ENCODE measurements around the gene MTHFD1. TPM values are rescaled to one million over a fixed set of nuclear protein-coding genes. Genes with fewer than 3 reads are reported as not detected.

The MTHFD1 gene
- total RNA-seq = 38.3 TPM
- polyA plus RNA-seq = 18.8 TPM
- long read RNA-seq, donor 1, partial matches to known transcripts = 0 of 4 reads
- long read RNA-seq, donor 1, other reads (novel, unspliced or antisense) = 0 of 4 reads
- long read RNA-seq, donor 2 = 0 reads
- long read RNA-seq, donor 3, transcript MTHFD1-201 (28 exons, 3,136 nt) = major isoform, 8 of 18 reads
- long read RNA-seq, donor 3, partial matches to known transcripts = 5 of 18 reads
- long read RNA-seq, donor 3, other reads (novel, unspliced or antisense) = 0 of 18 reads
- long read RNA-seq, donor 4, partial matches to known transcripts = 0 of 7 reads
- long read RNA-seq, donor 4, other reads (novel, unspliced or antisense) = 0 of 7 reads
- long read RNA-seq, donor 5, transcript MTHFD1-201 (28 exons, 3,136 nt) = major isoform, 18 of 26 reads
- long read RNA-seq, donor 5, partial matches to known transcripts = 7 of 26 reads
- long read RNA-seq, donor 5, other reads (novel, unspliced or antisense) = 0 of 26 reads
- long read RNA-seq, donor 6, transcript MTHFD1-201 (28 exons, 3,136 nt) = major isoform, 11 of 12 reads
- long read RNA-seq, donor 6, partial matches to known transcripts = 0 of 12 reads
- long read RNA-seq, donor 6, other reads (novel, unspliced or antisense) = 0 of 12 reads
- long read RNA-seq, donor 7, transcript MTHFD1-201 (28 exons, 3,136 nt) = major isoform, 12 of 33 reads
- long read RNA-seq, donor 7, partial matches to known transcripts = 18 of 33 reads
- long read RNA-seq, donor 7, other reads (novel, unspliced or antisense) = 0 of 33 reads
- long read RNA-seq, donor 8, partial matches to known transcripts = 0 of 2 reads
- long read RNA-seq, donor 8, other reads (novel, unspliced or antisense) = 0 of 2 reads
- long read RNA-seq, donor 9, transcript MTHFD1-201 (28 exons, 3,136 nt) = major isoform, 5 of 5 reads
- long read RNA-seq, donor 9, partial matches to known transcripts = 0 of 5 reads
- long read RNA-seq, donor 9, other reads (novel, unspliced or antisense) = 0 of 5 reads
- long read RNA-seq, donor 10, partial matches to known transcripts = 5 of 10 reads
- long read RNA-seq, donor 10, other reads (novel, unspliced or antisense) = 0 of 10 reads

DNA sequence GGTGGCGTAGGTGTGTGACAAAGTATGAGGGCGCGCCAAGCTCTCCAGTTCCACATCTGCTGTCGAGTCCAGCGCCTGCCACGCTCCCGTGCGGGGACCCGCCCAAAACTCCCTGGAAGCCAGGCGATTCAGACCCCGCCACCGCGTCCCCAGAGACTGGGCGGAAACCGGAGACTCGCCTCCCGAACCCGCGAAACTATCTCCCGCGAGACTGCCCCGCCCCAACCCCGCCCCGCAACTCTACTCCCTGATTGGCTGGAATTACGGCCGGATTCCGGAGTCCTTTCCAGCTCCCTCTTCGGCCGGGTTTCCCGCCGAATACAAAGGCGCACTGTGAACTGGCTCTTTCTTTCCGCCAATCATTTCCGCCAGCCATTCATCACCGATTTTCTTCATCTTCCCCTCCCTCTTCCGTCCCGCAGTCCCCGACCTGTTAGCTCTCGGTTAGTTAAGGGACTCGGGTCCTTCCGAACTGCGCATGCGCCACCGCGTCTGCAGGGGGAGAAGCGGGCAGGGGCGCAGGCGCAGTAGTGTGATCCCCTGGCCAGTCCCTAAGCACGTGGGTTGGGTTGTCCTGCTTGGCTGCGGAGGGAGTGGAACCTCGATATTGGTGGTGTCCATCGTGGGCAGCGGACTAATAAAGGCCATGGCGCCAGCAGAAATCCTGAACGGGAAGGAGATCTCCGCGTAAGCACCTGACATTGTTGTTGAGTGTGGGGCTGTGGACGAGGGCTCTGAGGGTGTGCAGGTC, at the start of gene MTHFD1:
Gene MTHFD1 (plus strand): TSS at position 572 of the 751 bp plus-strand sequence. CDS start 75 bp downstream, at position 647.
- no peaks in the 10 kb centered on the region for H3K27me3 ChIP-seq (ENCODE audit: control insufficient read depth in 2 of 2, insufficient read depth in 1 of 2, low read length in 1 of 2)
- no peaks in the 10 kb centered on the region for H3K36me3 ChIP-seq (ENCODE audit: control insufficient read depth in 2 of 2, insufficient read depth in 2 of 2, low read length in 1 of 2)
- peaks cover 3 to 17% of the 10 kb centered on the region in 2 donors for H3K4me1 ChIP-seq (ENCODE audit: control insufficient read depth in 2 of 2, insufficient read depth in 2 of 2, low read length in 2 of 2)
- WGBS = under 1% methylated on average over 58 of the region's 58 CpGs
- no peaks in the 10 kb centered on the region for H3K9me3 ChIP-seq (ENCODE audit: control insufficient read depth in 2 of 2, insufficient read depth in 1 of 2, low read length in 1 of 2)
- peak within 1 kb of the TSS; percentile 85 to 90 for H3K27ac ChIP-seq (ENCODE audit: low read depth in 1 of 2, low read length in 1 of 2)
- peak within 1 kb of the TSS; percentile 72 to 88 for H3K4me3 ChIP-seq (ENCODE audit: low read length in 2 of 2)
- peak; percentile 94 to 98 (median 96) for DNase-seq (ENCODE audit: low read depth in 6 of 9, low spot score in 9 of 9)

DNA sequence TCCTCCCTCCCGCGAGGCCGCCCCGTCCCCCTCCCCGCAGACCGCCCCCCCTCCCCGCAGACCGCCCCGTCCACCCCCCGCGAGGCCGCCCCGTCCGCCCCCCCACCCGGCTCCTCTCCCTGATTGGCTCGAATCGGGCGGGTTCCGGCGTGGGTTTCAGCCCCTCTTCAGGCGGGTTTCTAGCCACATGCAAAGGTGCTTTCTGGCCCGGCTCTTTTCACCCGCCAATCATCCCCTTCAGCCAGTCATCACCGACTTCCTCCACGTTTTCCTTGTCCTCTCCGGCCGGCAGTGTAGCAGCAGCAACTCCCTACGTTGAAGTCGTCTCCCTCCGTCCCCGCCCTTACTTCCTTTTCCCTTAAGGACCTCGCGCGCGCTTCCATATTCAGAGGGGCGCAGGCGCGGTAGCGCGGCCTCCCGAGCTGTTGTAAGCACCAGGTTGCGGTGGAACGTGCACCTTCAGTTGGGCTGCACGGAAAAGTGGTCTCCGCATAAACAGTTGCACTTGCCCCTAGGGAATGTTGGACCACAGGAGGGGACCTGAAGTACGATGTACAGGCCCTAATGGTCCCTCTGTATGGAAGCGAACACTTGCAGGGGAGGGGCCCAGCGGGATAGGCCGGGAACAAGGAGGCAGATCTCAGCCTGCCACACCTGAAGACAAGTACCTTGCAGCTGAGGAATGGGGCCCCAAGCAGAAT, 49.4 kb upstream of the MTHFD1 start:
- no peaks in the 10 kb centered on the region for H3K36me3 ChIP-seq (ENCODE audit: control insufficient read depth in 2 of 2, insufficient read depth in 2 of 2, low read length in 1 of 2)
- H3K4me3 ChIP-seq (ENCODE audit: low read length in 2 of 2) = peak overlapping the region; percentile 78 to 80
- H3K27me3 ChIP-seq (ENCODE audit: control insufficient read depth in 2 of 2, insufficient read depth in 1 of 2, low read length in 1 of 2) = no peaks in the 10 kb centered on the region
- peak overlapping the region; percentile 33 to 86 for H3K27ac ChIP-seq (ENCODE audit: low read depth in 1 of 2, low read length in 1 of 2)
- peaks cover 2 to 16% of the 10 kb centered on the region in 2 donors for H3K4me1 ChIP-seq (ENCODE audit: control insufficient read depth in 2 of 2, insufficient read depth in 2 of 2, low read length in 2 of 2)
- H3K9me3 ChIP-seq (ENCODE audit: control insufficient read depth in 2 of 2, insufficient read depth in 1 of 2, low read length in 1 of 2) = peaks cover 0 to 14% of the 10 kb centered on the region in 2 donors
- 1% methylated on average over 43 of the region's 49 CpGs for WGBS
- DNase-seq (ENCODE audit: low read depth in 6 of 9, low spot score in 9 of 9) = peak; percentile 76 to 94 (median 87)

DNA sequence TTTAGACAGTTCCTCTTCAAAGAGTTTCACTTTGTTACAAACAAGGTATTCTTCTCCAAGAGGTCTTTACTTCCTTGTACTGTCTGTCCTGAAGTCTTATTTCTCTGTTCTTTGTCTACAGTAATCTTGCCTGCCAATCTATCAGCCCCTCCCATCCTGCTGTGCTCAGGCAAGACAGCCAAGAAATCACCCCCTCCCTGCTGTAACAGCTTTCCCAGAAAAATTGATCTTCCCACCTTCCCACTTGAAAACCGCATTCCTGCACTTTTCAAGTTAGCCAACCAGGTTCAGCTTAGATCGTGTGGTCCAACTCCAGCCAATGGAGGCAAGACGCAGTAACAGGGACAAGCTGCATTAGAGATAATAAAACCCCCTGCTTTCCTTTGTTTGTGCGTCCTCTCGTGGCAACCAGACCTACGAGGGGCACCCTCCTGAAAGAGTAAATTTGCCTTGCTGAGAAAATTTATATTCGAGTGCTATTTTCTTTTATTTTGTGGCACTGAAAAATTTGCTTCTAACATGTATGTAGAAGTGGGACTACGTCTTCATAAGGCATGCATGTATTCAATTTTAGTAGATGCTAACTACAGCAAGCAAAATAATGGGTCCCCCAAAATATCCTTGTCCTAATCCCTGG, 47.5 kb upstream of the MTHFD1 start:
- 91% methylated on average over 8 of the region's 8 CpGs for WGBS

DNA sequence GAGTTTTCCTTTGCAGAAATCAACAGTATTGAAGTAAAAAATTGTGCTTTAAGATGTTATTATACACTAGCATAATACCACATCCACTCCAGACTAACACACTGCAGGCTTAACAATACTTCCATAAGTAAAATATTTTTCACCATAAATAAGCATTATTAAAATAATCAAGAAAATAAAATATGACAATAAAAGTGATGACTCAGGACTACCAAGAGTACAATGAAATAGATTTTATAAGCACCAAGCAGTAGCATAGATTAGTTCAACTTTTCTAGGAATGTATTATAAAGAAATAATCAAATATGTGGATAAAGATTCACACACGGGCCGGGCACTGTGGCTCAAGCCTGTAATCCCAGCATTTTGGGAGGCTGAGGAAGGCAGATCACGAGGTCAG, 40.4 kb upstream of the MTHFD1 start:
- H3K27ac ChIP-seq (ENCODE audit: low read depth in 1 of 2, low read length in 1 of 2) = no peak overlapping the region
- no peak for DNase-seq (ENCODE audit: low read depth in 6 of 9, low spot score in 9 of 9)
- no peak overlapping the region for H3K4me3 ChIP-seq (ENCODE audit: low read length in 2 of 2)
- 97% methylated on average over 3 of the region's 3 CpGs for WGBS
- H3K9me3 ChIP-seq (ENCODE audit: control insufficient read depth in 2 of 2, insufficient read depth in 1 of 2, low read length in 1 of 2) = no peaks in the 10 kb centered on the region
- peaks cover 2 to 5% of the 10 kb centered on the region in 2 donors for H3K4me1 ChIP-seq (ENCODE audit: control insufficient read depth in 2 of 2, insufficient read depth in 2 of 2, low read length in 2 of 2)
- no peaks in the 10 kb centered on the region for H3K27me3 ChIP-seq (ENCODE audit: control insufficient read depth in 2 of 2, insufficient read depth in 1 of 2, low read length in 1 of 2)
- no peaks in the 10 kb centered on the region for H3K36me3 ChIP-seq (ENCODE audit: control insufficient read depth in 2 of 2, insufficient read depth in 2 of 2, low read length in 1 of 2)

More for the DNA sequence above, 47.5 kb upstream of the MTHFD1 start:
- Histone ChIP-seq H3K4me1 (ENCODE audit: control insufficient read depth in 2 of 2, insufficient read depth in 2 of 2, low read length in 2 of 2) (peaks cover 2 to 17% of the 10 kb centered on the region in 2 donors), H3K4me3 (ENCODE audit: low read length in 2 of 2) (no peak overlapping the region), H3K9me3 (ENCODE audit: control insufficient read depth in 2 of 2, insufficient read depth in 1 of 2, low read length in 1 of 2) (peaks cover 0 to 14% of the 10 kb centered on the region in 2 donors), H3K27ac (ENCODE audit: low read depth in 1 of 2, low read length in 1 of 2) (no peak overlapping the region), H3K27me3 (ENCODE audit: control insufficient read depth in 2 of 2, insufficient read depth in 1 of 2, low read length in 1 of 2) (no peaks in the 10 kb centered on the region), H3K36me3 (ENCODE audit: control insufficient read depth in 2 of 2, insufficient read depth in 2 of 2, low read length in 1 of 2) (no peaks in the 10 kb centered on the region)
- no peak for DNase-seq (ENCODE audit: low read depth in 6 of 9, low spot score in 9 of 9)

DNA sequence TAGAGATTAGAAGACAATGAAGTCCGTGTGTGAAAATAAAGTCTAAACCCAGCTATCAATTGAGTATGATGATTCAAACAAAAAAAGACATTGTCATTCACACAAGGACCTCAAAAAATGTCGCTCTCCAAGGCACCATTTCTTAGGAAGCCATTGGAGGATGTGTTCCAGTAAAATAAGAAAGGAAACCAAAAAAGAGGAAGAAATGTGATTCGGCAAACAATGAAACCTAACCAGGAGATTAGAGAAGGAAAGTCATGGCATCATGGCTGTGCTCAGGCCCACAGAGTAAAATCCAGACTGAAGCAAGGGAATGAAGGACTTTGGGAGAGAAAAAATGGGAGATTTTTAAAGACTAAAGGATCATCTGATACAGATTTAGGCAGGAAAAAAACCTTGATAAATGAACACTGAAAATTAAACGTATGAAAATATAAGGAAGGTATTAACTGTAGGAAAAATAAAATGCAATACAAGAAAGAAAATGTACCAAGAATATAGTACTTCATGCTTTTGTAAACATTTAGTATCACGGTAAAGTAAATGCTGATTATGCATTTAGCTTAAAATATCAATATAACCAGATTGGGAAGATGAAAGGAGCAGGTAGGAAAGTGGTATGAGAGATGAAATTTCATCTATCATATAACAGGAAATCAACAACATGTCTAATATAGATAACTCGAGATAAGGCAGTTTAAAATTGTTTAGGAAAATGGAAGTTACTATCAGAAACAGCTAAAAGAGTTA, 38.2 kb upstream of the MTHFD1 start:
- Histone ChIP-seq H3K4me1 (ENCODE audit: control insufficient read depth in 2 of 2, insufficient read depth in 2 of 2, low read length in 2 of 2) (peaks cover 2 to 5% of the 10 kb centered on the region in 2 donors), H3K36me3 (ENCODE audit: control insufficient read depth in 2 of 2, insufficient read depth in 2 of 2, low read length in 1 of 2) (no peaks in the 10 kb centered on the region), H3K4me3 (ENCODE audit: low read length in 2 of 2) (no peak overlapping the region), H3K27me3 (ENCODE audit: control insufficient read depth in 2 of 2, insufficient read depth in 1 of 2, low read length in 1 of 2) (no peaks in the 10 kb centered on the region), H3K27ac (ENCODE audit: low read depth in 1 of 2, low read length in 1 of 2) (no peak overlapping the region), H3K9me3 (ENCODE audit: control insufficient read depth in 2 of 2, insufficient read depth in 1 of 2, low read length in 1 of 2) (no peaks in the 10 kb centered on the region)
- DNase-seq (ENCODE audit: low read depth in 6 of 9, low spot score in 9 of 9) = no peak
- WGBS = 96% methylated on average over 6 of the region's 6 CpGs

DNA sequence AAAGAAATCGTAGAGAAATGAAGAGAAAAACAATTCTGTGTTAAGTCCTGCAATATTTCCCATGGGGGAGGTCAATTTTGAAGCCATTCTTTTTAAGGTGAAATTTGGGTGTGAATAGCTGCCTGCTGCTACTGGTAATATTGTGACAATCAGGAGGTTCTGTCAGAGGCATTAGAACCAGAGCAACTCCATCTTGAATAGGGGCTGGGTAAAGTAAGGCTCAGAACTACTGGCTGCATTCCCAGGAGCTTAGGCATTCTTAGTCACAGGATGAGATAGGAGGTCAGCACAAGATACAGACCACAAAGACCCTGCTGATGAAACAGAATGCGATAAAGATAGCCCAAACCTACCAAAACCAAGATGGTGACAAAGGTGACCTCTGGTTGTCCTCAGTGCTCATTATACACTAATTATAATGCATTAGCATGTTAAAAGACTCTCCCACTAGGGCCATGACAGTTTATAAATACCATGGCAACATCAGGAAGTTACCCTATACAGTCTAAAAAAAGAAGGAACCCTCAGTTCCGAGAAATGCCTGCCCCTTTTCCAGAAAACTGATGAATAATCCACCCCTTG, 24.8 kb upstream of the MTHFD1 start:
- no peaks in the 10 kb centered on the region for H3K36me3 ChIP-seq (ENCODE audit: control insufficient read depth in 2 of 2, insufficient read depth in 2 of 2, low read length in 1 of 2)
- WGBS = 96% methylated on average over 3 of the region's 3 CpGs
- DNase-seq (ENCODE audit: low read depth in 6 of 9, low spot score in 9 of 9) = no peak

DNA sequence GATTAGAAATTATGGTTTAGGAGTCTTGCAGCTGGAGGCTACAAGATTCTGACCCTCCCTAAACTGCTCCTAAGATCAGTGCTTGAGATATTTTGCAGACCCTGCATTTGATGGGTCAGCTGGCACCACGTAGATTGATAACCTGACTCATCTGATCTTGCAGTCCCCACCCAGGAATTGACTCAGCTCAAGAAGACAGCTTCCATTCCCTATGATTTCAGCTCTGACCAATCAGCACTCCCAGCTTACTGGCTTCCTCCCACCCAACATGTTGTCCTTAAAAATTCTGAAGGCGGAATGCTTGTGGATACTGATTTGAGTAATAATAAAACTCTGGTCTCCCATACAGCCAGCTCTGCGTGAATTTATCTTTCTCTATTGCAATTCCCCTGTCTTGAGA, 23.2 kb upstream of the MTHFD1 start:
- H3K27ac ChIP-seq (ENCODE audit: low read depth in 1 of 2, low read length in 1 of 2) = no peak overlapping the region

More for the DNA sequence above, 24.8 kb upstream of the MTHFD1 start:
- Histone ChIP-seq H3K27me3 (ENCODE audit: control insufficient read depth in 2 of 2, insufficient read depth in 1 of 2, low read length in 1 of 2) (no peaks in the 10 kb centered on the region), H3K4me1 (ENCODE audit: control insufficient read depth in 2 of 2, insufficient read depth in 2 of 2, low read length in 2 of 2) (no peaks in the 10 kb centered on the region), H3K9me3 (ENCODE audit: control insufficient read depth in 2 of 2, insufficient read depth in 1 of 2, low read length in 1 of 2) (no peaks in the 10 kb centered on the region), H3K4me3 (ENCODE audit: low read length in 2 of 2) (no peak overlapping the region), H3K27ac (ENCODE audit: low read depth in 1 of 2, low read length in 1 of 2) (no peak overlapping the region)

More for the DNA sequence above, 23.2 kb upstream of the MTHFD1 start:
- H3K4me3 ChIP-seq (ENCODE audit: low read length in 2 of 2) = no peak overlapping the region
- no peak for DNase-seq (ENCODE audit: low read depth in 6 of 9, low spot score in 9 of 9)
- 96% methylated on average over 3 of the region's 3 CpGs for WGBS
- no peaks in the 10 kb centered on the region for H3K27me3 ChIP-seq (ENCODE audit: control insufficient read depth in 2 of 2, insufficient read depth in 1 of 2, low read length in 1 of 2)
- no peaks in the 10 kb centered on the region for H3K4me1 ChIP-seq (ENCODE audit: control insufficient read depth in 2 of 2, insufficient read depth in 2 of 2, low read length in 2 of 2)
- H3K36me3 ChIP-seq (ENCODE audit: control insufficient read depth in 2 of 2, insufficient read depth in 2 of 2, low read length in 1 of 2) = no peaks in the 10 kb centered on the region
- H3K9me3 ChIP-seq (ENCODE audit: control insufficient read depth in 2 of 2, insufficient read depth in 1 of 2, low read length in 1 of 2) = no peaks in the 10 kb centered on the region

Measured in thymus (tissue), 14 donors.